GM12865 (cell line): ENCODE results near the gene PGAP3.
A peak's percentile ranks its signal among the peaks of the same experiment; 100 is the strongest.
"Not testable (repeated sequence)": the region's sequence is repeated elsewhere in the genome, so short reads cannot be mapped to it uniquely, and the experiment has no call there.

Experiments
- DNase-seq: peaks from one replicate; pipeline ENCODE4 v3.0.0; 2010; ENCODE audit warnings: low read depth
- H3K4me3 ChIP-seq: 2 replicates; pipeline ENCODE4 v1.5.1; 2011; ENCODE audit warnings: mild to moderate bottlenecking, low read depth, low read length, control low read depth
- CTCF ChIP-seq: IDR thresholded peaks from 2 replicates; pipeline ENCODE4 v1.5.1; 2011; ENCODE audit warnings: low read length, control low read depth, low read depth, inconsistent platforms; ENCODE audit not compliant: insufficient read depth; ENCODE audit errors: missing control alignments

Gene PGAP3

GRCh38 chr17:39729280-39729851 is 41.5 kb upstream of the PGAP3 start:
- DNase-seq: no peak
- TF ChIP-seq CTCF: no peak
- H3K4me3 ChIP-seq: peak overlapping the region; percentile 61

GRCh38 chr17:39727556-39727955 is 39.7 kb upstream of the PGAP3 start:
- TF ChIP-seq CTCF: no peak

GRCh38 chr17:39726617-39727016 is 38.8 kb upstream of the PGAP3 start:
- TF ChIP-seq CTCF: no peak

More at GRCh38 chr17:39727556-39727955, 39.7 kb upstream of the PGAP3 start:
- no peak overlapping the region for H3K4me3 ChIP-seq
- DNase-seq: no peak

GRCh38 chr17:39725923-39726322 is 38.1 kb upstream of the PGAP3 start:
- DNase-seq, H3K4me3 ChIP-seq: not testable (repeated sequence)

More at GRCh38 chr17:39726617-39727016, 38.8 kb upstream of the PGAP3 start:
- H3K4me3 ChIP-seq: no peak overlapping the region
- no peak for DNase-seq

GRCh38 chr17:39724731-39725130 is 36.9 kb upstream of the PGAP3 start:
- no peak overlapping the region for H3K4me3 ChIP-seq
- DNase-seq: no peak
- TF ChIP-seq CTCF: no peak

GRCh38 chr17:39722965-39723848 is 35.4 kb upstream of the PGAP3 start:
- no peak for TF ChIP-seq CTCF
- no peak overlapping the region for H3K4me3 ChIP-seq
- peak; percentile 35 for DNase-seq

- no peak for TF ChIP-seq CTCF
- DNase-seq: no peak
- H3K4me3 ChIP-seq: no peak overlapping the region
Observed at GRCh38 chr17:39722104-39722503, 34.2 kb upstream of the PGAP3 start.
